Right atrium auricular region (tissue), 2 donors: Measurements from ENCODE around the gene ZBTB46. TPM values are rescaled to one million over a fixed set of nuclear protein-coding genes. Genes with fewer than 3 reads are reported as not detected.

Experiments used
- DNase-seq: peaks from one replicate; pipeline ENCODE4 v3.0.0-alpha.2; 2019; ENCODE audit warnings: low spot score
- H3K27ac ChIP-seq, 2 donors: fragments of 200-600 bp; sonication (generic); 1 replicate in 1 of 2; 2 replicates in 1 of 2; pipeline ENCODE4 v1.5.1; 2016 to 2019
- H3K27me3 ChIP-seq, 2 donors: fragments of 200-600 bp; sonication (generic); one replicate each; pipeline versions ENCODE4 v1.5.1 to v1.6.0; 2017 to 2019
- H3K36me3 ChIP-seq: fragments of 200-600 bp; sonication (generic); one replicate; pipeline ENCODE4 v1.5.1; 2016
- H3K4me1 ChIP-seq, 2 donors: fragments of 200-600 bp; sonication (generic); one replicate each; pipeline versions ENCODE4 v1.5.1 to v1.6.0; 2017 to 2019
- H3K4me3 ChIP-seq, 2 donors: fragments of 200-600 bp; sonication (generic); 1 replicate in 1 of 2; 2 replicates in 1 of 2; pipeline ENCODE4 v1.5.1; 2017 to 2019; ENCODE audit warnings: mild to moderate bottlenecking in 1 of 2, moderate library complexity in 1 of 2
- H3K9me3 ChIP-seq, 2 donors: fragments of 200-600 bp; sonication (generic); one replicate each; pipeline ENCODE4 v1.5.1; 2019
- CTCF ChIP-seq, 2 donors: fragments of 200-600 bp; sonication (generic); IDR thresholded peaks; one replicate each; pipeline ENCODE4 v1.5.1; 2019; ENCODE audit warnings: antibody characterized with exemption in 2 of 2
- total RNA-seq, 2 donors: library from RNA; depleted of rRNA; stranded (reverse); fragments of >200 nt; gene quantifications; one replicate each; pipeline ENCODE4 v1.1.0, GENCODE V29; 2016

Gene ZBTB46
- total RNA-seq, 2 donors from 2014 or later: 12.2 to 17.8 TPM

GRCh38 chr20:63698739-63699465 is 132.2 kb downstream of the ZBTB46 start:
- H3K4me1 ChIP-seq: peaks cover 0 to 52% of the 10 kb centered on the region in 2 donors
- peaks cover 17% of the 10 kb centered on the region for H3K36me3 ChIP-seq
- H3K27me3 ChIP-seq: no peaks in the 10 kb centered on the region
- no peaks in the 10 kb centered on the region for H3K9me3 ChIP-seq
- H3K27ac ChIP-seq: peak overlapping the region; percentile 56 to 63
- H3K4me3 ChIP-seq: no peak overlapping the region
- no peak for TF ChIP-seq CTCF (IDR thresholded peaks at IDR 0.05)
- DNase-seq: peak; percentile 78

GRCh38 chr20:63697868-63698545 is 133.1 kb downstream of the ZBTB46 start:
- no peaks in the 10 kb centered on the region for H3K9me3 ChIP-seq
- peak overlapping the region in 1 of 2 donors; percentile 56 for H3K27ac ChIP-seq
- peaks cover 14% of the 10 kb centered on the region for H3K36me3 ChIP-seq
- DNase-seq: no peak
- H3K27me3 ChIP-seq: no peaks in the 10 kb centered on the region
- no peak overlapping the region for H3K4me3 ChIP-seq
- TF ChIP-seq CTCF (IDR thresholded peaks at IDR 0.05): no peak
- H3K4me1 ChIP-seq: peaks cover 0 to 52% of the 10 kb centered on the region in 2 donors

- Histone ChIP-seq H3K4me1 (peaks cover 0 to 52% of the 10 kb centered on the region in 2 donors), H3K27me3 (no peaks in the 10 kb centered on the region), H3K36me3 (peaks cover 14% of the 10 kb centered on the region), H3K4me3 (peak overlapping the region in 1 of 2 donors; percentile 37), H3K27ac (peak overlapping the region in 1 of 2 donors; percentile 53), H3K9me3 (no peaks in the 10 kb centered on the region)
- DNase-seq: no peak
- TF ChIP-seq CTCF (IDR thresholded peaks at IDR 0.05): no peak
These were observed 133.7 kb downstream of the ZBTB46 start for GRCh38 chr20:63697357-63697867.

GRCh38 chr20:63696628-63697356 is 134.3 kb downstream of the ZBTB46 start, which contains the start of gene TNFRSF6B:
TSS of gene TNFRSF6B (plus strand) at chr20:63696652. CDS start at chr20:63696768, 116 bp downstream.
- H3K27ac ChIP-seq: peak within 1 kb of the TSS; percentile 53 to 61
- H3K27me3 ChIP-seq: no peaks in the 10 kb centered on the region
- DNase-seq: no peak
- no peak for TF ChIP-seq CTCF (IDR thresholded peaks at IDR 0.05)
- H3K9me3 ChIP-seq: no peaks in the 10 kb centered on the region
- peaks cover 14% of the 10 kb centered on the region for H3K36me3 ChIP-seq
- peaks cover 0 to 52% of the 10 kb centered on the region in 2 donors for H3K4me1 ChIP-seq
- H3K4me3 ChIP-seq: peak within 1 kb of the TSS in 1 of 2 donors; percentile 37

GRCh38 chr20:63696306-63696627 is 134.8 kb downstream of the ZBTB46 start:
- Histone ChIP-seq H3K4me1 (peaks cover 0 to 52% of the 10 kb centered on the region in 2 donors), H3K27ac (peak overlapping the region; percentile 53 to 61), H3K36me3 (peaks cover 14% of the 10 kb centered on the region), H3K9me3 (no peaks in the 10 kb centered on the region), H3K4me3 (peak overlapping the region in 1 of 2 donors; percentile 37), H3K27me3 (no peaks in the 10 kb centered on the region)
- no peak for TF ChIP-seq CTCF (IDR thresholded peaks at IDR 0.05)
- DNase-seq: no peak
